ENCODE measurements around the gene USP34. TPM values are rescaled to one million over a fixed set of nuclear protein-coding genes. Genes with fewer than 3 reads are reported as not detected.
A peak's percentile ranks its signal among the peaks of the same experiment; 100 is the strongest.

USP34 gene
- total RNA-seq, 2 experiments from 2014 or later = 59.4 to 64.2 TPM

DNA sequence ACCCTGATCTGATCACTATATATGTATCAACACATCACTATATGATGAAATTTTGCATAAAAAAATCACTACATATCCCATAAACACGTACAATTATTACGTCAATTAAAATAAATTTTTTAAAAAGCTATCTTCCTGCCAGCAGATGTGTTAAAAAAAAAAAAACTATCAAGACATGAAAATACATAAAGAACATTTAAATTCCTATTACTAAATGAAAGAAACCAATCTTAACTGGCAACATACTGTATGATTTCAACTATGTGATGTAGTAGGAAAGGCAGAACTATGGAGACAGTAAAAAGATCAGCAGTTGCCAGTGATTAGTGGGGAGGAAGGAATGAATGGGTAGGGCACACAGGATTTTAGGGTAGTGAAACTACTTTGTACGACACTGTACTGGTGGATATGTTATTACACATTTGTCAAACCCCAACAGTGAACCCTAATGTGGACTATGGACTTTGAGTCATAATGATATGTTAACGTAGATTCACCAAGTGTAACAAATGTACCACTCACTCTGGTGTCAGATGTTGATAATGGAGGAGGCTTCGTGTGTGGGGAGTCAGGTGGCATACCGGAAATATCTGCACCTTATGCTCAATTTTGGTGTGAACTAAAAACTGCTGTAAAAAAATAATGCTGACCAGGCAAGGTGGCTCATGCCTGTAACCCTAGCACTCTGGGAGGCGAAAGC is 27.4 kb downstream of the USP34 start:
- peaks cover 6% of the 10 kb centered on the region for H3K9me3 Mint-ChIP-seq
- H3K27me3 Mint-ChIP-seq = no peaks in the 10 kb centered on the region
- peaks cover 48% of the 10 kb centered on the region for H3K4me1 Mint-ChIP-seq
- DNase-seq = no peak
- H3K27ac Mint-ChIP-seq = no peak overlapping the region
- no peak overlapping the region for H3K4me3 Mint-ChIP-seq
- peaks cover 35% of the 10 kb centered on the region for H3K36me3 Mint-ChIP-seq

DNA sequence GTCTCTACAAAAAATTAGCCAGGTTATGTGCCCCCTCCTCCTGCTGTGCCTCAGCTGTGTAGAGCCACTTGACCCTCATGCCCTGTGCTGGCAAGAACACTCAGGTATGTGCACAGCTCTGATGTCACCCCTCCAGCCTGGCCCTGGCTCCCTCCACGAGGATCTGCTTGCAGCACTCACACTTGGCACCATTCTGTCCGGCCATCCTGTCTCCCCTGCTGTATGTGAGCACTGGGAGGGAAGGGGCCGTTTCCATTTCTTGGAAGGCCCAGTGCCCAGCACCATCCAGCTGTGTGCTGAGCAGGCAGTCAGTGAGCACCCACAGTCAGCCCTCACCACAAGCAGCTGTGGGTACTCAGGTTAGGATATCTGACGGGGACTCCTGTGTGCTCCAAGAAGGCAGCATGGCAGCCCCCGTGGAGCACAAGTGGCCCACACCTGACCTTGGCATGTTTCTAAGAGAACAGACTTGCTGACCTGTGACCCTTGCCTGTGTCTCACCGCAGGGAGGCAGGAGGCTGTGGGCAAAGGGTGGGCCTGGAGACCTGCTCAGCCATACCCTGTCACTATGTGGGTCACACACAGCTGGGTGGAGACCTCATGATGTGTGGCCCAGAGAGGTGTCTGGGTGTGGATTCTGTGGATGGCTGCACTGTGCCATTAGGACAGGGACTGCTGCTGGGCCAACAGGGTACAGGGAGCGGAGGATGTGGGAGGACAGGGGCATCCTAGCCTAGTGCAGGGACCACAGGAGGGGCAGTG is 31.5 kb downstream of the USP34 start:
- peaks cover 52% of the 10 kb centered on the region for H3K36me3 Mint-ChIP-seq
- H3K27ac Mint-ChIP-seq = no peak overlapping the region
- no peak overlapping the region for H3K4me3 Mint-ChIP-seq
- DNase-seq = no peak
- H3K9me3 Mint-ChIP-seq = peaks cover 19% of the 10 kb centered on the region
- H3K4me1 Mint-ChIP-seq = peaks cover 54% of the 10 kb centered on the region
- no peaks in the 10 kb centered on the region for H3K27me3 Mint-ChIP-seq

DNA sequence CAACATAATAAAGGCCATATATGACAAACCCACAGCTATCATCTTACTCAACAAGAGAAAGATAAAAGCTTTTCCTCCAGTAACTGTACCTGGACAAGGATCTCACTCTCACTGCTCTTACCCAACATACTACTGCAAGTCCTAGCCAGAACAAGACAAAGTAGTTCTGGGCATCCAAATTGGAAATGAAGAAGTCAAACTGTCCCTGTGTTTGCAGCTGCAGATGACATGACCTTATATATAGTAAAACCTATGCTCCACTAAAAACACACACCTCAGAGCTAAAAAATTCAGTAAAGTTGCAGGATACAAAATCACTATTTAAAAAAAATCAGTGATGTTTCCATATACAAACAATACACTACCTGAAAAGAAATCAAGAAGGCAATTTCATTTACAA is 32.2 kb downstream of the USP34 start:
- Mint-ChIP-seq H3K36me3 (peaks cover 50% of the 10 kb centered on the region), H3K27me3 (no peaks in the 10 kb centered on the region), H3K4me1 (peaks cover 57% of the 10 kb centered on the region), H3K9me3 (peaks cover 19% of the 10 kb centered on the region), H3K4me3 (no peak overlapping the region), H3K27ac (no peak overlapping the region)
- DNase-seq = no peak

DNA sequence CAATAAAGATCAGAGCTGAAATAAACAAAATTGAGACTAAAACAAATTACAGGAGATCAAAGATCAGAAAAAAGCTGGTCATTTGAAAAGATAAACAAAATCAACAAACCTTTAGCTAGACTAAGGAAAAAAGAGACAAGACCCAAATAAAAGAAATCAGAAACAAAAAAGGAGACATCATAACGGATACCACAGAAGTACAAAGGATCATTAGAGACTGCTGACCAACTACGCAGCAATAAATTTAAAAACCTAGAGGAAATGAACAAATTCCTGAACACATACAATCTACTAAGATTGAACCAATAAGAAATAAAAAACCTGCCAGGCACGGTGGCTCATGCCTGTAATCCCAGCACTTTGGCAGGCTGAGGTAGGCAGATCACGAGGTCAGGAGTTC is 33.7 kb downstream of the USP34 start:
- peaks cover 19% of the 10 kb centered on the region for H3K9me3 Mint-ChIP-seq
- H3K27ac Mint-ChIP-seq = no peak overlapping the region
- peaks cover 52% of the 10 kb centered on the region for H3K4me1 Mint-ChIP-seq
- DNase-seq = no peak
- no peaks in the 10 kb centered on the region for H3K27me3 Mint-ChIP-seq
- H3K4me3 Mint-ChIP-seq = no peak overlapping the region
- peaks cover 43% of the 10 kb centered on the region for H3K36me3 Mint-ChIP-seq

GRCh38 chr2:61436092-61436491 is 34.8 kb downstream of the USP34 start:
- Mint-ChIP-seq H3K4me1 (peaks cover 48% of the 10 kb centered on the region), H3K27me3 (no peaks in the 10 kb centered on the region), H3K9me3 (peaks cover 19% of the 10 kb centered on the region), H3K4me3 (no peak overlapping the region), H3K36me3 (peaks cover 41% of the 10 kb centered on the region), H3K27ac (no peak overlapping the region)
- no peak for DNase-seq

- peaks cover 19% of the 10 kb centered on the region for H3K9me3 Mint-ChIP-seq
- H3K4me1 Mint-ChIP-seq = peaks cover 53% of the 10 kb centered on the region
- peaks cover 45% of the 10 kb centered on the region for H3K36me3 Mint-ChIP-seq
- H3K4me3 Mint-ChIP-seq = no peak overlapping the region
- DNase-seq = no peak
- no peaks in the 10 kb centered on the region for H3K27me3 Mint-ChIP-seq
- H3K27ac Mint-ChIP-seq = no peak overlapping the region
Measured at GRCh38 chr2:61435291-61435690, 35.6 kb downstream of the USP34 start.

- Mint-ChIP-seq H3K27ac (no peak overlapping the region), H3K9me3 (peaks cover 19% of the 10 kb centered on the region), H3K4me1 (peaks cover 49% of the 10 kb centered on the region), H3K36me3 (peaks cover 41% of the 10 kb centered on the region), H3K4me3 (no peak overlapping the region), H3K27me3 (no peaks in the 10 kb centered on the region)
- DNase-seq = no peak
Measured at GRCh38 chr2:61434314-61434713, 36.6 kb downstream of the USP34 start.

GRCh38 chr2:61433606-61434005 is 37.3 kb downstream of the USP34 start:
- H3K9me3 Mint-ChIP-seq = peaks cover 17% of the 10 kb centered on the region
- no peak for DNase-seq
- peak overlapping the region; percentile 22 for H3K27ac Mint-ChIP-seq
- H3K4me3 Mint-ChIP-seq = no peak overlapping the region
- H3K4me1 Mint-ChIP-seq = peaks cover 43% of the 10 kb centered on the region
- H3K27me3 Mint-ChIP-seq = no peaks in the 10 kb centered on the region
- H3K36me3 Mint-ChIP-seq = peaks cover 36% of the 10 kb centered on the region

DNA sequence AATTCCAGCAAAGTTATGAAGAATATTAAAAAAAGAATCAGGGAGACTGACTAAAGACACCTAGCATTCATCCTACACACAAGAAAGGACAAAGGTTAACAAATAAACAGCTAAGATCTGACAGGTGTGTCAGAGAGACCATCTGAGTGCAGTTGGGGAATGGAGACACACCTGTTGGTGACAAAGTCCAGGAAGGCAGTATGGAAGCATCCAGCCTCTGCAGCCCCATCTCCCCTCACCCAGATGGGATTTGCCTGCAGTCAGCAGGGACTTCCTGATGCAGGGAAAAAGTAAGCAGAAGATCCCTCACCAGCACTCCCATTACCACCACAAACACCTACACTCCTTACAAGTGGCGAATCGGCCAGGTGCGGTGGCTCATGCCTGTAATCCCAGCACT is 37.9 kb downstream of the USP34 start:
- no peak for DNase-seq
- H3K9me3 Mint-ChIP-seq = peaks cover 16% of the 10 kb centered on the region
- H3K4me3 Mint-ChIP-seq = no peak overlapping the region
- H3K36me3 Mint-ChIP-seq = peaks cover 31% of the 10 kb centered on the region
- H3K4me1 Mint-ChIP-seq = peaks cover 44% of the 10 kb centered on the region
- H3K27me3 Mint-ChIP-seq = no peaks in the 10 kb centered on the region
- H3K27ac Mint-ChIP-seq = no peak overlapping the region

DNA sequence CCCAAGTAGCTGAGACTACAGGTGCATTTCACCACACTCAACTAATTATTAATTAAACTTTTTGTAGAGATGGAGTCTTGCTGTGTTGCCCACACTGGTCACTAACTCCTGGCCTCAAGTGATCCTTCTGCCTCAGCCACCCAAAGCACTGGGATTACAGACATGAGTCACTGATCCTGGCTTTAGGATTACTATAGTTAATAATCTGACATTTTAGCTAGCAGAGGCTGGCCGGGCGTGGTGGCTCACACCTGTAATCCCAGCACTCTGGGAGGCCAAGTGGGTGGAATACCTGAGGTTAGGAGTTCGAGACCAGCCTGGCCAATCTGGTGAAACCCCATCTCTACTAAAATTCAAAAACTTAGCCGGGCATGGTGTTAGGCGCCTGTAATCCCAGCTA is 39.5 kb downstream of the USP34 start:
- Mint-ChIP-seq H3K27me3 (no peaks in the 10 kb centered on the region), H3K36me3 (peaks cover 22% of the 10 kb centered on the region), H3K4me3 (no peak overlapping the region), H3K27ac (no peak overlapping the region), H3K4me1 (peaks cover 40% of the 10 kb centered on the region), H3K9me3 (peaks cover 5% of the 10 kb centered on the region)
- no peak for DNase-seq

- Mint-ChIP-seq H3K27me3 (no peaks in the 10 kb centered on the region), H3K9me3 (no peaks in the 10 kb centered on the region), H3K4me1 (peaks cover 53% of the 10 kb centered on the region), H3K4me3 (no peak overlapping the region), H3K27ac (peak overlapping the region; percentile 87), H3K36me3 (peaks cover 10% of the 10 kb centered on the region)
- peak; percentile 65 for DNase-seq
Measured at GRCh38 chr2:61426267-61426897, 44.5 kb downstream of the USP34 start.

DNA sequence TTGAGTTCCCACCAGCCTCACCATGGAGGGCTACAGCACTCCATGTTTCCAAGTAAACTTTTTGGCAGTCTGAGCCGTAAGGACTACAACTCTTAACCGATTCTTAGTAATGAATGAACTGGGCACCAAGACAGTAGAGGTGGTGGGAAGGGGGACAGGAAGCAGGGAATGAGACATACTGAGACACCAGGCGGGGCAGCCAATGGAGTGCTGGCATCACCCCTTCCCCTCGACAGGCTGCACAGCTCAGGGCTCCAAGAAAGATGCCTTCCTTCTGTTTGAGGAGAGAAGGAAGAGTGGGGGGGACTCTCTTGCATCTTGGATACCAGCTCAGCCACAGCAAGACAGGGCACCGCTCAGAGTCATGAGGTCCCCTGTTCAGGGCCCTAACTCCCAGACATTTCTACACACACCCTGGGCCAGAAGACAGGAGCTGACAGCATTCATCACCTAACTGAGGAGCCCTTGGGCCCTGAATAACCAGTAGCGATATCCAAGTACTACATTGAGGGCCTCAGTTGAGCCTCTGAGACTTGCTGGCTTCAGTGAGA is 45.2 kb downstream of the USP34 start:
- peak overlapping the region; percentile 22 for H3K4me3 Mint-ChIP-seq
- peaks cover 5% of the 10 kb centered on the region for H3K36me3 Mint-ChIP-seq
- H3K27ac Mint-ChIP-seq = peak overlapping the region; percentile 87
- H3K27me3 Mint-ChIP-seq = no peaks in the 10 kb centered on the region
- no peaks in the 10 kb centered on the region for H3K9me3 Mint-ChIP-seq
- peaks cover 53% of the 10 kb centered on the region for H3K4me1 Mint-ChIP-seq
- no peak for DNase-seq

DNA sequence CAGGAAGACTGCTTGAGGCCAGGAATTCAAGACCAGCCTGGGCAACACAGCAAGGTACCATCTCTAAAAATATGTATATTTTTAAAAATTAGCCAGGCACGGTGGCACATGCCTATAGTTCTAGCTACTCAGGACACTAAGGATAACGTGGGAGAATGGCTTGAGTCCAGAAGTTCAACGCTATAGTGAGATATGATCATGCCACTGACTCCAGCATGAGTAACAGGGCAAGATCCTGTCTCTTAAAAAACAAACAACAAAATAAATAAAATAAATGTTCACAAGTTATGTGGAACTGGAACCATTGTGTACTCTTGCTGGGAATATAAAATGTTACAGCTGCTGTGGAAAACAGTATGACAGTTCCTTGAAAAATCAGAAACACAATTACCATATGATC is 47.2 kb downstream of the USP34 start:
- no peak for DNase-seq
- Mint-ChIP-seq H3K4me1 (peaks cover 65% of the 10 kb centered on the region), H3K36me3 (peaks cover 5% of the 10 kb centered on the region), H3K27ac (no peak overlapping the region), H3K27me3 (no peaks in the 10 kb centered on the region), H3K9me3 (no peaks in the 10 kb centered on the region), H3K4me3 (no peak overlapping the region)

- Mint-ChIP-seq H3K4me1 (peaks cover 62% of the 10 kb centered on the region), H3K36me3 (peaks cover 6% of the 10 kb centered on the region), H3K4me3 (no peak overlapping the region), H3K9me3 (no peaks in the 10 kb centered on the region), H3K27ac (peak overlapping the region; percentile 63), H3K27me3 (no peaks in the 10 kb centered on the region)
- no peak for DNase-seq
Measured at GRCh38 chr2:61421611-61422010, 49.3 kb downstream of the USP34 start.

- Mint-ChIP-seq H3K4me3 (no peak overlapping the region), H3K36me3 (peaks cover 6% of the 10 kb centered on the region), H3K27ac (no peak overlapping the region), H3K4me1 (peaks cover 56% of the 10 kb centered on the region), H3K27me3 (no peaks in the 10 kb centered on the region), H3K9me3 (no peaks in the 10 kb centered on the region)
- DNase-seq = no peak
Measured at GRCh38 chr2:61420991-61421544, 49.8 kb downstream of the USP34 start.

Data from activated naive CD8-positive, alpha-beta T cell treated with anti-CD3 and anti-CD28 coated beads for 36 hours (primary cell).